DND-41 (cell line): Measurements from ENCODE around the gene RAB8B.
"Not testable (repeated sequence)": the region's sequence is repeated elsewhere in the genome, so short reads cannot be mapped to it uniquely, and the experiment has no call there.

ENCODE experiments used
- ATAC-seq: fragments of 200-7000 bp; cut with Tn5 transposase; 3 replicates; pipeline ENCODE4 v1.9.1; 2021; ENCODE audit warnings: low read depth; ENCODE audit not compliant: insufficient read depth
- DNase-seq: peaks from one replicate; pipeline ENCODE4 v3.0.0-alpha.2; 2020
- H2AFZ ChIP-seq: 2 replicates; pipeline ENCODE4 v1.6.0; 2012; ENCODE audit warnings: low read depth, low read length
- H3K27ac ChIP-seq: 2 replicates; pipeline ENCODE4 v1.5.1; 2012; ENCODE audit warnings: low read length, inconsistent platforms
- H3K27me3 ChIP-seq: fragments of 200-600 bp; sonication (generic); 2 replicates; pipeline ENCODE4 v1.6.0; 2012; ENCODE audit warnings: low read length, mild to moderate bottlenecking, inconsistent platforms; ENCODE audit not compliant: insufficient read depth, poor library complexity
- H3K36me3 ChIP-seq: 2 replicates; pipeline ENCODE4 v1.5.1; 2012; ENCODE audit warnings: low read length, inconsistent platforms; ENCODE audit not compliant: insufficient read depth
- H3K4me1 ChIP-seq: 2 replicates; pipeline ENCODE4 v1.5.1; 2012; ENCODE audit warnings: mild to moderate bottlenecking, low read length; ENCODE audit not compliant: insufficient read depth
- H3K4me2 ChIP-seq: 2 replicates; pipeline ENCODE4 v1.6.0; 2012; ENCODE audit warnings: mild to moderate bottlenecking, moderate library complexity, low read length, inconsistent platforms; ENCODE audit not compliant: insufficient read depth
- H3K4me3 ChIP-seq, 2 experiments: fragments of 200-600 bp in 1 of 2; shearing (Covaris generic) in 1 of 2; 2 replicates each; pipeline ENCODE4 v1.5.1; 2012 to 2016; ENCODE audit warnings: inconsistent platforms in 2 of 2, low read length in 2 of 2, mild to moderate bottlenecking in 2 of 2, low read depth in 1 of 2, moderate library complexity in 1 of 2
- H3K79me2 ChIP-seq: 2 replicates; pipeline ENCODE4 v1.6.0; 2012; ENCODE audit warnings: low read length, inconsistent platforms; ENCODE audit not compliant: insufficient read depth
- H3K9ac ChIP-seq: 2 replicates; pipeline ENCODE4 v1.6.0; 2012; ENCODE audit warnings: low read depth, mild to moderate bottlenecking, inconsistent platforms, low read length, moderate library complexity
- H3K9me3 ChIP-seq: 2 replicates; pipeline ENCODE4 v1.5.1; 2012; ENCODE audit warnings: low read length, moderate library complexity, mild to moderate bottlenecking, inconsistent platforms; ENCODE audit not compliant: insufficient read depth, severe bottlenecking
- H4K20me1 ChIP-seq: 2 replicates; pipeline ENCODE4 v1.6.0; 2012; ENCODE audit warnings: low read length; ENCODE audit not compliant: insufficient read depth
- EZH2 ChIP-seq: IDR thresholded peaks from 3 replicates; pipeline ENCODE4 v1.6.1; 2012; ENCODE audit warnings: borderline replicate concordance, low read depth, mild to moderate bottlenecking, moderate library complexity, low read length, inconsistent platforms; ENCODE audit not compliant: severe bottlenecking
- TF ChIP-seq, protein P1 (sequence below): IDR thresholded peaks from 2 replicates; pipeline ENCODE4 v1.5.1; 2012; ENCODE audit warnings: borderline replicate concordance, low read length, moderate library complexity, mild to moderate bottlenecking; ENCODE audit not compliant: poor library complexity, severe bottlenecking; ENCODE audit errors: extremely low read depth

The RAB8B gene

GRCh38 chr15:63203451-63204090 is 14.2 kb downstream of the RAB8B start:
- Histone ChIP-seq H3K27ac (no peak overlapping the region), H2AFZ (no peak overlapping the region), H3K27me3 (no peaks in the 10 kb centered on the region), H3K4me2 (no peak overlapping the region), H4K20me1 (peaks cover 27% of the 10 kb centered on the region), H3K9ac (no peak overlapping the region), H3K36me3 (no peaks in the 10 kb centered on the region), H3K9me3 (no peaks in the 10 kb centered on the region), H3K79me2 (peaks cover 91% of the 10 kb centered on the region), H3K4me3 (no peak overlapping the region), H3K4me1 (peaks cover 6% of the 10 kb centered on the region; the same call in 1 of the 2 replicates)
- ATAC-seq (peak; percentile 92), DNase-seq (peak; percentile 44)
- TF ChIP-seq, protein P1, sequence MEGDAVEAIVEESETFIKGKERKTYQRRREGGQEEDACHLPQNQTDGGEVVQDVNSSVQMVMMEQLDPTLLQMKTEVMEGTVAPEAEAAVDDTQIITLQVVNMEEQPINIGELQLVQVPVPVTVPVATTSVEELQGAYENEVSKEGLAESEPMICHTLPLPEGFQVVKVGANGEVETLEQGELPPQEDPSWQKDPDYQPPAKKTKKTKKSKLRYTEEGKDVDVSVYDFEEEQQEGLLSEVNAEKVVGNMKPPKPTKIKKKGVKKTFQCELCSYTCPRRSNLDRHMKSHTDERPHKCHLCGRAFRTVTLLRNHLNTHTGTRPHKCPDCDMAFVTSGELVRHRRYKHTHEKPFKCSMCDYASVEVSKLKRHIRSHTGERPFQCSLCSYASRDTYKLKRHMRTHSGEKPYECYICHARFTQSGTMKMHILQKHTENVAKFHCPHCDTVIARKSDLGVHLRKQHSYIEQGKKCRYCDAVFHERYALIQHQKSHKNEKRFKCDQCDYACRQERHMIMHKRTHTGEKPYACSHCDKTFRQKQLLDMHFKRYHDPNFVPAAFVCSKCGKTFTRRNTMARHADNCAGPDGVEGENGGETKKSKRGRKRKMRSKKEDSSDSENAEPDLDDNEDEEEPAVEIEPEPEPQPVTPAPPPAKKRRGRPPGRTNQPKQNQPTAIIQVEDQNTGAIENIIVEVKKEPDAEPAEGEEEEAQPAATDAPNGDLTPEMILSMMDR = peak; percentile 36
- no peak for TF ChIP-seq EZH2

DNA sequence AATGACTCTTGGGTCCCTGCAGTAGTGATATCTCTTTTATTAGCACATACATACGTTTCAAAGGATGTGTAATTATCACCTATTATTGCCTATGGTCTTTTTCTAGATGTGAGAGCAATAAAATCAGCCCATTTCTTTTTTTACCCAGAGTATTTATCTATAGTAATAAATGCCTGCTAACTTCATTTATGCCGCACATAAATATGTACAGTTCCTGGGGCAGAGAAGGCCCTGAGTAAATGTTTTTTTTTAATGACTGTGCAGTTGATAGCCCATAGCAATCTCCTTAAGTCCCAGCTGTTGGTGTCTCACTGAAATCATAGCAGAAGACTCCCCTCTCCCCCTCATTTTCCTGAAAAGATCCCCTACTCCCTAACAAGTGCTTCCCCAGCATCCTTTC is 16.7 kb downstream of the RAB8B start:
- ATAC-seq = no peak
- Histone ChIP-seq H3K27me3 (no peaks in the 10 kb centered on the region), H3K4me2 (no peak overlapping the region), H3K4me3 (no peak overlapping the region), H3K27ac (no peak overlapping the region), H3K36me3 (no peaks in the 10 kb centered on the region), H3K9ac (no peak overlapping the region), H2AFZ (no peak overlapping the region), H3K9me3 (no peaks in the 10 kb centered on the region), H3K79me2 (peaks cover 84% of the 10 kb centered on the region), H4K20me1 (peaks cover 33% of the 10 kb centered on the region), H3K4me1 (peaks cover 10% of the 10 kb centered on the region; the same call in 1 of the 2 replicates)
- no peak for DNase-seq
- TF ChIP-seq, protein P1 = no peak
- no peak for TF ChIP-seq EZH2

DNA sequence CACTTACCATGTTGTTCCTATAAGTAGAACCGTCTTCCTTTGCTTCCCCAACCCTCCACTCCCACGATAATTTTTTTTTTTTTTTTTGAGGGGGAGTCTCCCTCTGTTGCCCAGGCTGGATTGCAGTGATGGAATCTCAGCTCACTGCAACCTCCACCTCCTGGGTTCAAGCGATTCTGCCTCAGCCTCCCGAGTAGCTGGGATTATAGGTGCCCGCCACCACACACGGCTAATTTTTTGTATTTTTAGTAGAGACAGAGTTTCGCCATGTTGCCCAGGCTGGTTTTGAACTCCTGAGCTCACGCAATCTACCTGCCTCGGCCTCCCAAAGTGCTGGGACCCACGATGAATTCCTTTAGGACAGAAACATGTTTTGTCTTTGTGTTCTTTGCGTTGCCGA is 19.4 kb downstream of the RAB8B start:
- H3K4me1 ChIP-seq, H2AFZ ChIP-seq, H3K4me3 ChIP-seq, H3K36me3 ChIP-seq, DNase-seq, H3K9me3 ChIP-seq, H3K27ac ChIP-seq, H3K4me2 ChIP-seq, H3K27me3 ChIP-seq, H3K9ac ChIP-seq, ATAC-seq: not testable (repeated sequence)
- Histone ChIP-seq H4K20me1 (peaks cover 23% of the 10 kb centered on the region), H3K79me2 (peaks cover 86% of the 10 kb centered on the region)

GRCh38 chr15:63210151-63211091 is 21.0 kb downstream of the RAB8B start:
- H3K9ac ChIP-seq = no peak overlapping the region
- H2AFZ ChIP-seq = no peak overlapping the region
- H3K4me2 ChIP-seq = no peak overlapping the region

More at GRCh38 chr15:63210151-63211091, 21.0 kb downstream of the RAB8B start:
- no peak overlapping the region; the same call in 1 of the 2 replicates for H3K27ac ChIP-seq
- H3K4me1 ChIP-seq = peaks cover 7% of the 10 kb centered on the region; the same call in 1 of the 2 replicates
- no peak for TF ChIP-seq EZH2
- TF ChIP-seq, protein P1 = no peak
- H3K27me3 ChIP-seq = no peaks in the 10 kb centered on the region
- no peak overlapping the region for H3K4me3 ChIP-seq
- H4K20me1 ChIP-seq = peaks cover 21% of the 10 kb centered on the region
- peak; percentile 54 for ATAC-seq
- no peak for DNase-seq
- H3K36me3 ChIP-seq = no peaks in the 10 kb centered on the region
- no peaks in the 10 kb centered on the region for H3K9me3 ChIP-seq
- peaks cover 88% of the 10 kb centered on the region for H3K79me2 ChIP-seq
